Inflammatory macrophage treated with lipopolysaccharide for 1 hour (primary cell): Measurements from ENCODE around the gene COL10A1.

Source experiments
- DNase-seq, 2 donors: peaks; one replicate each; pipeline ENCODE4 v3.0.0-alpha.2; 2020 to 2022

The COL10A1 gene

DNA sequence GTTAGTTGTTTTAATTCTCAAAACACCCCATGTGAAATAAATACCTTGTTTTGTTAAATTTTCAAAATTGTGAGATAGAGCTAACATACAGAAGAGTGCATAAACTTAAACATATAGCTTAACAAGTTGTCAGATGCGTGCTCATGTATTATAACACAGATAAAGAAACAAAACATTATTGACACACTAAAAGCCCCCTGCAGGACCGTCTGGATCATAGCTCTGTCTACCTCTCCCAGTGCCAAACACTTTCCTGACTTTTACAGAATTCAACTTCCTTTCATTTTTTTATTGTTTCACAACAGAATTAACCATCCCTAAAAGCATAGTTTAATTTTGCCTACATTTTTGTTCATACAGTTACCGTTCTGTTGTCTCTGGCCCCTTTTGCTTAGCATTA is 47.4 kb downstream of the COL10A1 start:
- DNase-seq, result no peak

DNA sequence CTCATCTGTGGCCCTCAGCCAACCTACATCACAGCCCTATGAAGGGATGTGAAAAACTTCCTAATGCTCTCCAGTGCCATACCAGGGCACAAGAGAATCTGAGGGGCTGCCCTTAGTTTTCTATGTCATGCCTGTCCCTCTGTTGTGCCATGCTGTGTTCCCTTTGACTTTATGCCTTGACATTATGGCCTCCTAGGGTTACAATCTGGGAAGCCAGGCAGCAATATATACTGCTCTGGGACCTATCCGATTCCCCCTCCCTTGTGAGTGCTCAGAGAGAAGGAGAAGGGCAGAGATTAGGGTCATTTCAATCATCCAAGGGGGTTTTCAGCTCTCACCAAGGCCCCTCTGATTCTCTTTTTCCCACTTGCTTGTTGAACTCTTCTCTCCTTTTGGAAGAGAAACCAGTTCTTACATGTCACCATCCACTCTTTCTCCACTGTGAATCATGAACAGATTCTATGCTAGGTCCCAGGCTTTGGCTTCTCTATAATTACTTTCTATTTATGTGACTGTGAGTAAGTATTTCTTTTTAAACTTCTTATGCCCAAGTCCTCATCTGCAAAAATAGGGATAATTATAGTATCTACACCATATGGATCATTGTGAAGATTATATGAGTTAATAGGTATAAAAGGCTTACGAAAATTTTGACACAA is 51.1 kb downstream of the COL10A1 start:
- no peak for DNase-seq

DNA sequence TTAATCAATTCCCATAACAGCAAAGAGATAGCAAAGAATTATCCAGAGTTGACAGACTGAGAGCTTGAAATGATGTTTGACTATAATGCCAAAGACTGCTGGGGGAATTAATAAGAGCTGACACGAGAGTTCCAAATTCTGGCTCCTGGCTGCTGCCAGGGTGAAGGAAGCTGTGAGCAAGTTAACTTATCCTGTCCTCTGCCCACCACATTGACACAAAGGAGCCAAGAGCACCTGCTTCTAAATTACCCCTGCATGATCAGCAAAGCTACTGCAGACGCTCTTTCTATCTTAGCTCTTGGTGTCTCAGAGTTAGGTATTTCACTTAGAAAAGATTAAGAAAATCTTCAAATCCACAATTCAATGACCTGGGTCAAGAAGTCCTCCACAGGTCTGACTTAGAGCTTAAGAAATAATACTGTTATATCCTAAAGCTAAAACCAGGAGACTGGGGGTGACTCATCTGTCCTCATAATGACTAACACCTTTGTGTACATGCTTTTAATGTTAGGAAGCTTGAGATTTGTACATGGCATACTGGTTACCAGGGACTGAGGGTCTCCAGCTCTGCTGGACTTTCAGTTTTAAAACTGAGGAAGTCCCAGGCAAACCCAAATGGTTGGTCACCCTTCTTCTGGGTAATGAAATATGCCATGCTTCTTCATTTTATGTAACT is 52.0 kb downstream of the COL10A1 start:
- DNase-seq, result no peak

DNA sequence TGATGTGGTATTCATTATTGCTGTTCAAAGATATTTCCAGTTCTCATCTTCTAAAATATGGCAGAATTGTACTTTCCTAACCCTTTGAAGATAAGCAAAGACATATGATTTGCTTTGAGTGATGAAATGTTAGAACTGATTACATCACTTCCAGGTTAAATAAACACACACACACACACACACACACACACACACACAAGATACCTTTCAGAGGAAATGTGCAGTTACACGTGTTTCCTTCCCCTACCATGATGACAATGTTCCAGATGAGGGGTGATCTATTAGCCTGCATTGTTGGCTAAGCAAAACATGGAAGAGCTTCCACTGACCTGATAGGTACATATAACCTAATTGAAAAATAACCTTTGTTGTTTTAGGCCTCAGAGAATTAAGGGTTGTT is 53.6 kb downstream of the COL10A1 start:
- DNase-seq, result no peak

DNA sequence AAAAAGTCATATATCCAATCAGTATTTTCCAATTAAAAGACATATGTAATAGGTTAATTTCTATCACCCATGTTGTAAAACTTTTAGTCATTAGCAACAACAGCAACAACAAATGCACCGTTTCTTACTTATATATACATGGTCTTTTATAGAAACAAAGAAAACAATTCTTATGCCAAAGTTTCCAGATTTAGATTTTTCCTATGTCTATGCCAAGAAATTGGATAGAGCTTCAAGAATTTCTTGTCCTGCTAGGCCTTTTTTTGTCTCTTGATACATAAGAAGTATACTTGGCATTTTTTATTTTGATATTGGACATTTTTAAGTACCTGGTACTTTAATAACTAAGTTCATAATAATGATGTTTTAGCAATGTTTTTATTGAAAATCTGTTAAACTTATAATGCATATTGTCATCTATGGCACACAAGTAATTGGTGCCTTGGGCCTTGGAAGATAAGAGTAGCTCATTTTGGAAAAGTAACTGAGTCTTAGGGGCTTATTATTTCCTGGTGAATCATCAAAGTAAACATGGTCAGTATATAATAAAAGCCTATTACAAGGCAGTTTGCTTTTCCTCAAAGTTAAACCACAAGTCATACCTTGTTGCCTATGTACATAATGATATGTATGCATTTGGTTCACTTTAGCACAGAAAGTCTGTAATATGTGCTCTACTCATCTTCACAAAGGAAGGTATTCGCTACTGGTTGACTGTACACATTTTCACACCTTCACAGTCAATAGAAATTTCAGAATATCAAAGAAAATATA is 55.1 kb downstream of the COL10A1 start:
- no peak for DNase-seq

DNA sequence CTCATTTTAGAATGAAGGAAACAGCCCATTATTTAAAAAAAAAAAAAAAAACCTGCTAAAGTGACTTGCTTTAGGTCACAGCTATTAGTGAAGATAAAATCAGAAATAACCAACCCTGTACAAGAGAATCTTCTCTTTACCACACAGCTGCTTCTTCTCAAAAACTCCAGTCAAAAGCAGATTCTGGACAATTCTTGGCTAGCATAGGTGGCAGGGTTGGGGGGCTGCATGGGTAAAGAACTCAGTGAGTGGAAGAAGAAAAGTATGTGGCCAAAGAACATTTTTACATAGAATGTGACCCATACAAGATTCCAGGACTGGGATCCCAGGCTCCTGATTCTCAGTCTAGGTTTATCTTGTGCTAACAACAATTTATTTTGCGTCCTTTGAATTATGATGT is 55.8 kb downstream of the COL10A1 start:
- no peak for DNase-seq
